ENCODE data around the gene CCDC85A.

- TF ChIP-seq TAF1 (IDR thresholded peaks at IDR 0.05; ENCODE audit: low read depth) = no peak
- TF ChIP-seq CTCF (IDR thresholded peaks at IDR 0.05; ENCODE audit: poor library complexity, severe bottlenecking) = no peak
- no peak for TF ChIP-seq POLR2AphosphoS5 (IDR thresholded peaks at IDR 0.05)
- TF ChIP-seq EZH2 (IDR thresholded peaks at IDR 0.05; ENCODE audit: borderline replicate concordance, insufficient read depth, low read length, poor library complexity, severe bottlenecking) = no peak
Observed at GRCh38 chr2:56390644-56391043, 206.9 kb downstream of the CCDC85A start.
